Sigmoid colon (tissue), 4 donors: ENCODE data around the gene GNAI2.

Experiments used
- CTCF ChIP-seq, 4 experiments: fragments of 450-650 bp in 3 of 4; fragments of 200-600 bp in 1 of 4; IDR thresholded peaks; one replicate each; pipeline ENCODE4 v1.5.1; 2016 to 2019; ENCODE audit warnings: antibody characterized with exemption in 4 of 4, mild to moderate bottlenecking in 3 of 4, moderate library complexity in 2 of 4
- EP300 ChIP-seq, 4 donors: sonication (generic); formaldehyde crosslinking; IDR thresholded peaks; one replicate each; pipeline ENCODE4 v1.6.1; 2017; ENCODE audit warnings: antibody characterized with exemption in 4 of 4

GRCh38 chr3:50230794-50231125, 5.2 kb upstream of the GNAI2 start:
- no peak for TF ChIP-seq CTCF (IDR thresholded peaks at IDR 0.05)
- TF ChIP-seq EP300 (IDR thresholded peaks at IDR 0.05) = no peak
